Muscle of arm (tissue), 12 donors: ENCODE measurements around the gene FCN3. TPM values are rescaled to one million over a fixed set of nuclear protein-coding genes. Genes with fewer than 3 reads are reported as not detected.

Source experiments
- DNase-seq: peaks from one replicate; pipeline ENCODE4 v3.0.0-alpha.2; 2013
- polyA plus RNA-seq, 12 donors: library from polyadenylated mRNA; unstranded; fragments of 120-200 nt; gene quantifications; one replicate each; pipeline ENCODE4 v1.2.1, GENCODE V29; 2013; ENCODE audit not compliant: insufficient read length in 12 of 12

FCN3 gene
- polyA plus RNA-seq, 12 donors = 0.16 to 0.73 (median 0.39) TPM; not detected in 2

DNA sequence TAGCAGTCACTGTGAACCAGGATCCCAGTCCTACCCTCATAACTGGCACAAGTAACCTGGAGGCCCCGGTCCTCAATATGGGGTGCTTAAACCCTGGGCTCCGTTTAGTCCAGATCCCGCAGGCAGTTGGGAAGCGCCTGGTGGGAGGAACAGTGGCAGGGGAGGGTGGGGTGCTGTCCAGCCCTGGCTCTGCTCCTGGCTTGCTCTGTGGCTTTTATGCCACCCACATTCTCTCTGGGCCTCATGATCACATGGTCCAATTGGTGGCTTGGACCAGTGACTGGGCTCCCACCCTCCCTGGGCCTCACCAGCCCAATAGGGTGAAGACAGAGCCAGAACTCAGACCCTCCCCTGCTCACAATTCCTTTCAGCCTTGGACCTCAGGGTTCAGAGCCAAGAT is 5.6 kb upstream of the FCN3 start:
- DNase-seq = no peak

DNA sequence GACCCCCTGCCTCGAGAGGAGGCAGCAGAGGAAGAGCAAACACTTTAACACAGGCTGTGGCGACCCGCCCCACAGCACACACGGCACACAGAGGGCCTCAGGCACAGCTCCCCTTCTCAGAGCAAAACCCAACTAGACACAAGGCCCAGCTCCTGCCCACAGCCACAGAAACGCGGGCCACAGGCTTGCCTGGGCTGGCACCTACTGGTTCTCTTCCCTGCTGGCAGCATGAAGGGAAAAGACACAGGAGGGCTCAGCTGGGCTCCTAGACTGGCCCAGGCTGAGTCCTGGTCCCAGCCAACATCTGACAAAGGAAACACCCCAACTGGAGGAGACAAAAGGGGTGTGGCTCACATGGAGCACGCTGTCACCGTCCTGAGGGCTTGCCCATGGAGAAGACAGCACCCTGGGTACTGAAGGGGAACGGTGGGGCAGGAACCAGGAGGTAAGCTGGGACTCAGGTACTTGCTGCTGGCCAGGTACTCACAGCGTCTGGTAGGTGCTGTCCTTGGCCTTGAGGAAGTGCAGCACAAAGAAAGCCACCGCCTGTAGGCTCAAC is 5.0 kb upstream of the FCN3 start:
- no peak for DNase-seq

DNA sequence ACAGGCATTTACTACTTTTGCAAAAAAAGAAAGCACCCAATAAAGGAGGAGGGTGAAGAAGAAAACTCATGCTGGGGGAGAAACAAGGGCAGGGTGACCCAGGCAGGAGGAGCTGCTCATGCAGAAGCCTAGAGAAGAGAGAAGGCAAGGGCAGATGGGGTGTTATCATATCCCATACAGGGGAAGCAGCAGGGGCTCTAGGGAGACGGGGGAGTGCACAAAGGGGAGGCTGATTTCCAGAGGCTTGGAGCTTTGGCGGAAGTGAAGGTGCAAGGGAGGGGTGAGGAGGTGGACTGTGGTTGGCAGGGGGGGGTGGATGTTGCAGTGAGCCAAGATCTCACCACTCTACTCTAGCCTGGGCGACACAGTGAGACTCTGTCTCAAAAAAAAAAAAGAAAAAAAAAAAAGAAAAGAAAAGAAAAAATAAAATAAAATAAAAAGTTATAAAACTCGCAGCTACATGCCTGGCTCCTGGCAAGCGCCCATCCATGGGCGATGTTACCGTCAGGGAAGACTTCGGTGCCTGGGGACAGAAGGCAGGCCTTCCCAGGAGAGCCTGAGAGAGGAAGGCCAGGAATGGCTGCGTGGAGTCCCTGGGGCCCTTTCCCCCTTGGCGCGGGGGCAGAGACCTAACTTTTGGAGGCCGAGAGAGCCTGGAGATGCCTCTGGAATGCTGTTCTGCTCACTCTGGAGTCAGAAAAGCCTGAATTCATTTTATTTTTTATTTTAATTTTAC is 3.3 kb upstream of the FCN3 start:
- no peak for DNase-seq

DNA sequence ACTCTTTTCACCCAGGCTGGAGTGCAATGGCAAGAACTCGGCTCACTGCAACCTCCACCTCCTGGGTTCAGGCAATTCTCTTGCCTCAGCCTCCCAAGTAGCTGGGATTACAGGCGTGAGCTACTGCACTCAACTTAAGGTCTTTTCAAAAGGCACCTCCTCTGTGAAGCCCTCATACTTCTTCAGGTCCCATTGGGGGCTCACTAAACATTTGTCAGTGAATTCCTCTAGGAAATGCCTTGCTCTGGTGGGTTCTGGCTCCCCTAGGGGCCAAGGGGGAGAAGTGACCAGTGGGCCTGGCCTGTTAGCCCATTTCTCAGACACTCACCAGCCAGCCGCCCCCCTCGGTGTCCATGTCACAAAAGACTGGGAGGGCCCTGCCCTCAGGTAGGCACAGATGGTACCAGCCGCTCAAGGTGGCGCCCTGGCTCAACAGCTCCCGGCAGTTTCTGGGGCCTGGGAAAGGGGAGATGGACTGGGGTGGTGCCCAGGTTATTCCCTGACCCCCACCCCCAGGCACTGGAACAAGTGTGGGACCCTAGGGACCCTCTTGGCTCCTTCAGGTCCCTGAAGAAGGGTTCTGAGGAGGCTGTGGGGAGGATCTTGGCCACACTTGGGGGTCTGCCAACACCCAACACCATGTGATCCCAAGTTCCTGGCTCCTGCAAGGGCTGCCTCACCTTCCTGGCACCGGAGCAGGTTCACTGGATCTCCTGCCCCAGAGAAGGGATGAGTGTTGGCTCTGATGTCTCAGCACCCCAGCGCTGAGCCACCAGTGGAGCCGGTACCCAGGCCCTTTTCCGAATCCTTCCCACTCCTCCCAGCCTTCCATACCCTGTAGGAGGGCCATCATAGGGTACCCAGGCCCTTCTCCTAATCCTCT is 1.6 kb downstream of the FCN3 start:
- DNase-seq = no peak

DNA sequence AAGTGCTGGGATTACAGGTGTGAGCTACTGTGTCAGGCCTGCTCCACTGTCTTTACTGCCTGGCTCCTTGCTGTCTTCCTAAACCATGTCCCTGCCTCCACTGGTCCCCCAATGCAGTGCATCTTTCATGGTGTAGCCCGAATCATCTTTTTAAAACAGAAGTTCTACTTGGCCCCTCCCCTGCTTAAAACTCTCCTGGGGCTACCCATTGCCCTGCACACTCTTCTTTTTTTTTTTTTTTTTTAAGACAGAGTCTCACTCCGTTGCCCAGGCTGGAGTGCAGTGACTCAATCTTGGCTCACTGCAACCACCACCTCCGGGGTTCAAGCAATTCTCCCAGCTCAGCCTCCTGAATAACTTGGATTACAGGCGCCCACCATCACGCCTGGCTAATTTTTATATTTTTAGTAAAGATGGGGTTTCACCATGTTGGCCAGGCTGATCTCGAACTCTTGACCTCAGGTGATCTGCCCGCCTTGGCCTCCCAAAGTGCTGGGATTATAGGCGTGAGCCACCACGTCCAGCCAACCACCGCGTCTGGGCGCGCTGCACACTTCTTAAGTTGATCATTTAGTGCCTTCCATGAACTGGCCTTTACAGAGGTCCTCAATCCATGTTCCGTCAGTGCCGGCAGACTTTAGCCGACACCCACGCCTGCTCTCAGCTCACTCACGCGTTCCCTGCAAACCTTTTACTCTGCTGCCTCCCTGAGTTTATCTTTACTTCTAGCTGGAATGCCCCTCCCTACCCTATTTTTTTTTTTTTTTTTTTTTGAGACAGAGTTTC is 2.4 kb downstream of the FCN3 start:
- DNase-seq = no peak

DNA sequence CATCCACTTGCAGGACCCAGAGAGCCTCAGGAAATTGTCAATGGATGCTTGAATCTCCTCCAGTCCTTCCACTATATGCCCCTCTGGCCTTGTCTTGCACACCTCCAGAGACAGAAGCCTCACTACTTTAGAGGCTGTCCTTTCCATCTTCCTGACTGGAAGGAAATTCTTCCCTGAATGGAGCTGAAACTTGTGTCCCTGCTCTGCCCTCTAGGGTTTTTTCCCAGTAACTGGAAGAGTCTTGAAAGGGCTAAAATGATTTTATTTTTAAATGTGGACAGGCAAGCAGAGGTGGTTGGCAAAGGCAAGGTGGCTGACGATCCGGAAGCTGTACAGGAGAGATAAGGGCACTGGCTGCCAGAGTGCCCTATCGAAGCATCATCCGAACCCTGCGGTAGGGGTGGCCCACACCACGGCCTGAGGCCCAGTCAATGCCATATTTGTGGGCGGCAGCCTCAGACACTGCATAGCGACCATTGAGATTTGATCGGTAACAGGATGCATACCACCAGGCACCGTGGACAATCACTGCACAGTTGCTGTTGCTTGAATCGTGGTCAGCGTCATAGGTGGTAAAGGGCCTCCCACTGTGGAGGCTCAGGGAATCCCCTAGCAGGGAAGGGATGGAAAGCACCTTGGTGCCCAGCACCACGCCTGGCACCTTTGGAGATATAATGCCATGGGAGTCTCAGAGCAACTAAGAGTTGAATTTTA is 5.6 kb downstream of the FCN3 start:
- DNase-seq = no peak

DNA sequence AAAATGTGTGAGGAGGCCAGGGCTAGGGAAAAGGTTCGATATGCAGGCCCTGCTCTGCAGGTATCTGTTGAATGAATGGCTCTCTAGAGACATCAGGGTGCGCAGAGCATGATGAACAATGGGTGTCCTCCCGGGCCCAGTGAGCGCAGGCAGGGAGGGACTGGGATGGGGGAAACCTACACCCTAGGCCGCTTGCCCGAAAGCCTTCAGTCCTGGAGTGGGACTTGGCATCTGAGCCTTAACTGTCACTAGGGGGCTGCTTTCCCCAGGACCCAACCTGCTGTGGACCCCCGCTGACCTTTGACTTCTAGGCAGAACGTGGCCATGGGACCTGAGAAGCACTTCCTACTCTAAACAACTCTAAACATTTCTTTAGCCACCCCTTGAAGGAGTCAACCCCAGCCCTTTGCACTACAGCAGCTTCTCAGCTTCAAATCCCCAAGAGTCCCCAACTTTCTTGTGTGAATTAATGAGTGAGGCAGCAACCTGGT is 7.4 kb downstream of the FCN3 start:
- no peak for DNase-seq

DNA sequence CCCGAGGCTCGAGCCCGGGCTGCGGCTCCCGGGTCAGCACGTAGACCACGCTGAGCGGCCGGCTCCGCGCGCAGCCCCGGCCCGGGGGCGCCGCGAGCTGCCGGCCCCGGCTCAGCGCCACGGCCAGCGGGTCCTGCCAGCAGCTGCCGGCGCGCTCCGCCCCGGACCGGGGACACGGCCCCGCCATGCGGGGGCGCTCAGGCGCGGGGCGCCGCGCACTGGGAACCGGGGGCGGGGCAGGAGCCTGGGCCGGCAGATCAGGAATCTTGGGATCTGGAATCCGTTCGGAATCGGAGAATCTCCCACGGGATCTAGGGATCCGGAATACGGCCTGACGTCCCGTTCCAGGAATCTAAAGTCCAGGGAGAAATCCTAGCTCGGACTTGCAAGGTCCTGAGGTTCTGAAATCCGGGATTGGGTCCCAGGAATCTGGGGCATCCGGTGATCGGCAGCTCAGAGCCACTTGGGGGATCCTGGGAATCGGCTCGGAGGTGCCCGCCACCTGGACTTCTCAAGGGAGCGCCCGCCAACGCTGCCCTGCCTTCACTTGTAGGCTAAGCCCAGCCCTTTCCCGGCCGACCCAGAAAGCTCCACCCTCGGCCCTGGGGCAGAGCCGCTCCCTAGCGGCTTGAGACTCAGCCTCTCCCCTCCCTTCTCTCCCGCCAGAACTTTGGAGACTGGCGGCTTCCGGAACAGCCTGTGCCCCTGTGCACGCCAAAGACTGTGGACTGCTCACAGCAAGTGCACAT is 8.0 kb downstream of the FCN3 start, which contains the start of gene MAP3K6:
Gene MAP3K6, minus strand, starts transcription at position 551 of the 749 bp plus-strand sequence. Its CDS starts 364 bp downstream, at position 187.
- DNase-seq = peak; percentile 62

DNA sequence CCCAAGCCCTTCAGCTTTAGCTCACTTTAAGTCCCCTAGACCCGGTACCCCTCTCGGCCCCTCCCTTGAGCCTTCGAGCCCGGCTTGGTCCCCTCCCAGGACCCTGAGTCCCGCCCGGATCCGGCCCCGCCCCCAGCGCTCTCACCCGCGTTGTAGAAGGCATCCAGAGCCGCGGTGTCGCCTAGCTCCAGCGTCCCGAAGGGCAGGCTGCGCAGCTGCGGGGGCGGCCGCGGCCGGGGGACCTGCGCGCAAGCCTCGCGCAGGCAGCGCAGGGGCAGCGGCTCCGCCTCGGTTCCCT is 8.6 kb downstream of the FCN3 start:
- peak; percentile 69 for DNase-seq

DNA sequence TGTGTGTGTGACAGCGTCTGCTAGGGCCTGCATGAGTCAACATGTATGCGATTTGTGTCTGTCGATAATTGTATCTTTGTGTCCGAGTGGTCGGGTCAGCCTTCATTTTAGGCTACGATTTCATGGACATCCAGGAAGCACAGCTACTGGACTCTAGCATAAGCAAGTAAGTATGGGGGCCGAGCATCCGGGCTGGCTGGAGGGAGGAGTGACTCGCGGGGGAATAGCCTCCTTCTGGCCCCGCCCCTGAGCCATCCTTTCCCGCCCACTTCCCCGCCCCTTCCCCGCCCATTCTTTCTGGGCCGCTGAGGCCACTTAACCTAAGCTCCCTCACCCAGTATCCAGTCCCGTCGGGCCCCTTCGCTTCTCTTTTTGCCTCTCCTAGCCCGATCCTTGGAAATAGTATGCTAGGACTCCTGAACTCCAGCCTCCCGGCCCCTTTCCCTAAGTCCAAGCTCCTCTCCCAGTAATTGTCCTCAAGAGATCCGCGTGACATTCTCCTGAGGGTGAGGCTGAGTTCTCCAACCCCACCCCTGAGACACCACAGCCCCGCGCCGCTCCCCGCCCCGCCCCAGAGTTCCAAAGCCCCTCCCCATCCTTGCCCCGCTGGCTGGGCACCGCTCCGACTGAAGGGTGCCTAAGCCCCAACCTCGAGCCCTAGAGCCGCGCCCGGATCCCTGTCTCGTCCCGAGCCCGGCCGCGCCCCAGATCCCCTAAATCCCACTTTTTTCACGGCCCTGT is 9.1 kb downstream of the FCN3 start:
- peak; percentile 91 for DNase-seq

DNA sequence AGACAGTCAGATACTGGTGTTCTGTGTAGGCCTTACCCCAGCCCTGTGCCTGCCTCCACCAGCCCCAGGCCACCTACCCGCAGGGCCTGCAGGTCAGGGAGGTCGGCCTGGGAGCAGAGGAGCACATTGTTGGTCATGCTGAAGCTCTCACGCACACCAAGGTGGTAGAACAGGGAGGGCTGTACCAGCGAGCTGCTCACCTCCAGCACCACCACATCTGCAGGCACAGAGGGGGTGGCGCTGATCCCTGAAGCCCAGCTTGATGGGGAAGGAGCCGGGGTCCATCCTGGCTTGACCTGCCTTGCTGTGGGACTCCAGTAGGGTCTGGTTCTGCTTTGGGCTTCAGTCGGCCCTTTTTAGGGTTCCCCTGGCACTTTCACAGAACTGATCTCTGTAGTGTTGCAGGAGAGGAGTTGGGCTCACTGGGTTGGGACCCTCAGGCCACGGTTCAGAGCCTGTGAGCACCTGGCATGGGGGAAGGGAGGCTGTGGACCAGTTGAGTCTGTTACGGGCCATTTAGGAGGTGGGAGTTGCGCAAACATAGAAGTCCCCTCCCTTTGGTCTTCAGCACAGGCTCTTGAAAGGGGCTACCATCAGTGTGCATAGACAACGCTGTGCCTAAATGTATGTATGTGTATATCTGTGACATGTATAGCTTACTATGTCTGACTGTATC is 9.8 kb downstream of the FCN3 start:
- DNase-seq = no peak

DNA sequence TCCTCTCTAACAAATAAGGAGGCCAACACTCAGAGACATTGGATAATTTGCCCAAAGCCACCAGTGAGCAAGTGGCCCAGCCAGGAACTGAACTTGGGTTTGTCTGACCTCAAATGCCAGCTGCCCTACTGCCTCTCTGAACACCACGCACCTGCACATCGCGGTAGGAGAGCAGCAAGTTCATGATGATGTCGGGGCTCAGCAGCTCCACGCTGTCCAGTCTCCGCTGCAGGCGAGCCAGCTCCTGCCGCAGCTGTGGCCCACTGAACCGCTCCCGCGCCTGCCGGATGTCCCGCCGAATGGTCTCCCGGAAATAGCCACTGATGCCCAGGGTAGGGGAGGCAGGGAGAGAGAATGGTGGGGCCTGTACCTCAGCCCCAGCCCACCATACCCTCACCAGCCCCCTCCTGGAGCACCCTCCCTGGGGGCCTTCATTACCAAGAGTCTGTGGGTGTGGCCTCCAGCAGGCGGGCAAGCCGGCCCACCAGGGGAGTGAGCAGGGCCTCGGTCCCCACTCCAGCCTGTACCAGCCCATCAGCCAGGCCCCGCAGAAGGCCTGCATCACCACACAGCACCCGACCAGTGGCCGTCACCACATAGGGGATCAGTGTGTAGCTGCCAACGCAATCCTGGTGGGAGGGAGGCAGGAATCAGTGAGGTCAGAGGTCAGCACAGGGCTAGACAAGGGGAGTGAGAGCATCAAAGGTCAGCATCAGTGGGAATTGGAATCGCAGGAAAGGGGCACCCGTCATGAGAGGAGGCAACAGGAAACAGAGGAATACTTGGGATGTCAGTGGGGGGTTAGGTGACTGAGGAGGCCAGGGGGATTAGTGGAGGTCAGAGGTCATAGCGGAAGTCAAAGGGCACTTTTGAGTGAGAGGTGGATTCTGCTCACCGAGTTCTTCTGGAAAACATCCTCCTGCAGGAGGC is 10.6 kb downstream of the FCN3 start:
- no peak for DNase-seq

DNA sequence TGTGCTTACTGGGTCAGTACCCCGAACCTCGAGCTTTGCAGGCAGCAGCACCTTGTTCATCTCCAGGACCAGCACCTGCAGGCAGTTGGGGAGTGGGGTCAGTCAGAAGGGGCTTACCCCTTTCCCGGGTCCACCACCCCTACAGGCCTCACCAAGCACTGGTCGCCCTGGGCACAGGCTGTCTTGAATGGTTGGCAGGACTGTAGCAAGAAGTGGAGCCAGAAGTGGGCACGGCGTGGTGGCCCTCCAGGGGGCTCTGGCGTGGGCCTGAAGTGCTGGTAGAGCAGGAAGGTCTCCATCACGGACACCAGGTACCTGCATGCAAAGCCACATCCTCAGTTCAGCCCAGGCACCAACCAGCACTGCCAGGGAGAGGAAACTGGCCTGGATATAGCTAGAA is 13.1 kb downstream of the FCN3 start:
- no peak for DNase-seq

DNA sequence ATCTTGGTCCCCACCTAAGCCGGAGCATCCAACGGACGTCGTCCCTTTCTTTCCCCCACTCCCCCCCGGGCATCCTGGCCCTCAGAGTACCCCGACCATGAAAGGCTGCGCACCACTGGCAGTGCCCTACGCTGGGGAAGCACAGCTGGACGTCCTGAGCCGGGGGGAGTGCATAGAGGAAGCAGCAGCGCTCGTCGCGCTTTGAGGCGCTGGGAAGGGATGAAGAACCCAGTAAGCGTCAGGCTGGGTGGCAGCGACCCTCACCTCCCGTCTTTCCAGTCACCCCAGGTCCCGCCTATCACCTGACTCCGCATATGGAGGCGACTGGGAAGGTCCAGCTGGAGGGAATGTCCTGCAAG is 13.6 kb downstream of the FCN3 start:
- no peak for DNase-seq

DNA sequence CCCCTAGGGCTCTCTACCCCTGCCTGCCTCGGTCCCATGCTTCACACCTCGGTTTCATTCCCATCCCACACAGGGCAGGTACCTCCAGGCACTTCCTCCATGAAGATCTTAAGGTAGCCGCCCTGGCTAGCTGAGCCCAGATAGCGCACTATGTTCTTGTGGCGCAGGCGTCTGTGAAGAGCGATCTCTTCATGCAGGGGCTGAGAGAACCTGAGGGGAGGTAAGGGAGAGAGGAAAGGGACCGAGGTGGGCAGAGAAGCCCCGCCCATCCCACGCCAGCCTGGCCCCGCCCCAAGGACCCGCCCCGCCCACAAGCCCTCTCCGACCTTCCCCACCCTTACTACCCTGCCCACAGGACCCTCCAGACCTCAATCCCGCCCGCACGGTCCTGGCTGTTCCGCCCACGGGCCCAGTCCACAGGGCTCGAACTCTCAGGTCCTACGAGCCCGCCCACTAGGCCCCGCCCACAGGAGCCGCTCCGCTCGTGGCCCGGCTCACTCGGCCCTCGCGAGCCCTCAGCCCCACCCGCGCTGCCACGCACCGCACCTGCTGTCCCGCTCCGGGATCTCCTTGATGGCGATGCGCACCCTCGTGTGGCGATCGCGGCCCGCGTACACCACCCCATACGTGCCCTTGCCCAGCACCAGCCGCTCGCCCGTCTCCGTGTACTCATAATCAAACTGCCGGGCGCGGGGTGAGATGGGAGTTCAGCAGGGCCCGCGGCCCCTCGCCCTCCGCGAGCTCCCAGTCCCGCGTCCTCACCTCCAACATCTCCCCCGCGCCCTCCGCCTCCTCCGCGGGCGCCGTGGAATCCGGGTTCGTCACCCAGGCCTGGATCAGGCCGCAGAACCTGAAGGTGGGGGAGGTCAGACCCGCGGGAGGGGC is 14.2 kb downstream of the FCN3 start:
- DNase-seq = no peak

DNA sequence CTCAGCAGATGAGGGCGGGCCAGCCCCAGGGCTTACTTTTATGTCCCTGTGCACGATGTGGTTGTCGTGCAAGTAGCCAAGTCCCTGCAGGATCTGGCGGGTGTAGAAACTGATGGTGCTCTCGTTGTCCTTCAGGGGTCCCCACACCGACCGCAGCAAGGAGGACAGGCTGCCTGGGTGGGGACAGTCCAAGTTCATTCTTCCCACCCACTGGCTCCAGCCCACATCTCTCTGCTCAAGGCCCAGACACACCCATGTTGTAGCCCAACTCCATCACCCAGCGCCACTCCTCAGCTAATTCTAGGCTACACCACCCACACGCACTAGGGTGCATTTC is 14.8 kb downstream of the FCN3 start:
- DNase-seq = no peak

DNA sequence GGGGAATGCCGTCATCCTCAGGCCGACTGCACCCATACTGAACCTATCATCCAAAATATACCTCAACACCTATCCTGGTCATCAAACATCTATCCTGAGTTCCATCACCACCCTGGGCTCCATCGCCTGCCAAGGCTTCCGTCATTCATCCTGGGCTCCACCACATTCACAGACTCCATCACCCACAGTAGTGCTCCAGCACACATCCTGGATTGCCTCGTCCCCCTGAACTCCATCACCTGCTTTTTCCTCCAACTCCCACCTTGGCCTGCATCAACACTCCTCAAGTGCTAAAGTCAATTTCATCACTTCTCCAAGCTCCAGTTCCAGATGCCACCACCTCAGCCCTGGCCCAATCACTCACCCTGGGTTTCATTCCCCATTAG is 15.7 kb downstream of the FCN3 start:
- DNase-seq = no peak
